HS-27A (cell line): ENCODE results near the gene CD248.
"Not testable (repeated sequence)": the region's sequence is repeated elsewhere in the genome, so short reads cannot be mapped to it uniquely, and the experiment has no call there.

Experiments used
- DNase-seq: peaks from one replicate; pipeline ENCODE4 v3.0.0-alpha.2; 2012; ENCODE audit warnings: low read depth, missing footprints

The CD248 gene

DNA sequence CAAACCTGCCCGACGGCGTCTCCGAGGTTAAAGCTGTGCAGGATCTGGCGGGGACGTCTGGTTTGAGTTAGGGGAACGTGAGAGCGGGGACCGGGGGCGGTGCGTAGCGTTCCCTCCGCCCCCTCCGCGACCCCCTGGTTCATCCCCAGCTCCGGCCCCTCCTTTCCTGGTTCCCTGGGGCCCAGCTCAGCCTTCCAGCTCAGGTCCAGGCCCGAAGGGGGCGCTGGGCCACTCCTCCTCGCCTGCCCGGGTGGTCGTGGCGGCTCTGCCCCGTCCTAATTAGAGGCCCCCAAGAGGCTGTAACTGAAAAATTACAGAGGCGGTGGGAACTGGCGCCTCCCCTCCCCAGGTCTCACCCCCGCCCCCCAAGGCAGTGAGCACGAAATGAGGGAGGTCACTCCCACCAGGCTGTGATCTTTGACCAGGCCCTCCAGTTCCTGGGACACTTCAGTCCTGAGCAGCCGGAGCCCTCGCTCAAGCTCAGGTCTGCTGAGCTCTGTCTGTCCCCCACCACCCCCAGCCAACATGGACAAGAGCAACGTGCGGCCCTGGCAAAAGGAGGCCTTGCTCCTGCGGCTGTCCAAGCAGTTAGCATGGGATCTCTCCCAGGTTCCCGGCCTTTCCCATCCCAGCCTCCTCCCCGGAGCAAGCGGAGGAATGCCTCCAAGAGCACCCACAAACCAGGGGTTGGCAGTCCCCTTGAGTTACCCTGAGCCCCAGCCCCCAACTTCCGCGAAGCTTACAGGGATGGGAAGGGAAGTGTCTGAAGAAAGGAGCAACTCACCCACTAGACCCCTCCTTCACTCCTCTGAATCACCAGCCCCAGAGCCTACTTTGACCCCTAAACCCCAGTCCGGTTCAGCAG, 3.3 kb downstream of the CD248 start:
- DNase-seq = no peak

DNA sequence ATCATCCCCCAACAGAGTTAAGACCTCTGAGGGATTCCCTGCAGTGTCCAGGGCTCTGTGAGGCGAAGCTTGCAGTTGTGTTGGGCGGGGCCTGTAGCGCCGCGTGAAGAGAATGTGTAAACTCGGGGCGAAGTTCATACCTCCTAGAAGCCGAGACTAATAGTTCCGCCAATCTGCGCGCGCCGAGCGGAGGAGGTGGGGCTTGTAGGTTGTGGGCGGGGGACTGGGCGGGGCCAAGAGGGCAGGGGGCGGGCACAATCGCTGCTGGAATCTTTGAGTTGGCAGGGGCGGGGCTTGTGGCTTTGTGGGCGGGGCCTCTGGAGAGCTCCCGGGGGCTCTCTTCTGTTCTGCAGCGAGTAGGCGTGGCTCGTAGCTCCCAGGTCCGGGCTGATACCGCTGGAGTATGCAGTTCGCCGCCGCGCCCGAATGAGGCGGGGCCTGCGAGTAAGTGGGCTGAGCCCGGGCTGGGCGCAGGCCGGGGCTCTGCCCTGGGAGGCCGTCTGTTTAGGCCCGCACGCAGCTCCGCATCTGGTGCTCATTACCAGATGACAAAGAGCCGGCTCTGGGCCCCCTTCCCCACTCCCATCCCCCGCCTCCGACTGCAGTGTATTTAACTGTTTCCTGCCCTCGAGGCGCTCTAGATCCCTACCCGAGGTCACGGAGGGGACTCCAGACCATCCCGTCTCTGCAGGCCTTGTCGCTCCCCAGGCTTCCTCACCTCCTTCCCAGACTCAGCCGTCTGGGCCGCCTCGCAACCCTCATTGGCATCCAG, 4.1 kb downstream of the CD248 start:
- peak; percentile 97 for DNase-seq

DNA sequence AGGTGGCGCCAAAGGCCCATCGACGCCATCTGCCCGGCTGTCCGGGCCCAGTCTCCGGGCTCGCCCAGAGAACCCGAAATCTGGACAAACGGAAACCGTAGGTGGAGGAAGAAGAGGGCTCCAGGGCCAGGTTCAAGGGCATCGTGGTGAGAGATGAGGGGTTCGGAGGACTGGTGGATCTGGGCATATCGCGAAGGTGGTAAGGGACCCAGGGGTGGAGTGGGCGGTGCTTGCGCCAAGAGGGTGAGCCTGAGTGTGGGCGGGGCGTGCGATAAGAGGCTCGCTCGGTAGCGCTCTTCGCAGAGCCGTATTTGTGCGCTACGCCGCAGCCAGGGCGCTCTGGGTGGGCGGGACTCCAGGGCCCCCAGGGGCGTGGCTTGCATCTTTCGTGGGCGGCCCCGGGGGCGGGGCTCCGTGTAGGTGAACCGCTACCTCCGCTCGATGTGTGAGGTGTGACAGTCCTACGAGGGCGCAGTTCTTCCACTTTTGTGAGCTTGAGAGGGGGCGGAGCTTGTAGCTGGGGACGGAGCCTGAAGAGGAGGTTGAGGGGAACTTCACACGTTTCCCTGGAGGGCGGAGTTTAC, 4.8 kb downstream of the CD248 start:
- peak; percentile 91 for DNase-seq

DNA sequence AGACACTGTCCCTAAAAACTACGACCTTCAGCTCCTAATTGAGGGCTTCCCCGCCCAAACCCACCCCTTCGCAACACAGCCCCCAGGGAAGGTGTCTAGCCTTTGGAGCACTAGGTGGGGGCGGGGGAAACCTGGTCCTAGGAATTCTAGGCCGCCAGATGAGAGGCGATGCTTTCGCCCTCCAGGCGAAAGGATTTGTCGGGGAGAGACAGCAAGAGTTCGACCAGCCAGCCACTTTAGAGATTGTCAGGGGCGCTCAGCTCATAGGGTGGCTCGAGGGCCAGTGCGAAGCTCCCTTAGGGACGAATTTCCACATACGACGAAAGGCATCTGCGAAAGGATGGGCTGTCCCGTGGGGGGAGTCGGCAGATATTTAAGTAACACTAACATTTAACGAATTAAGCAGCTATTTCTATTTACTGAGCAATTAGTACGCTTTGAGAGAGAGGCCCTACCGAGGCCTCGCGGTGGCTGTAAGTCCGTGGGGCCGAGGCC, 5.3 kb downstream of the CD248 start:
- DNase-seq = no peak

DNA sequence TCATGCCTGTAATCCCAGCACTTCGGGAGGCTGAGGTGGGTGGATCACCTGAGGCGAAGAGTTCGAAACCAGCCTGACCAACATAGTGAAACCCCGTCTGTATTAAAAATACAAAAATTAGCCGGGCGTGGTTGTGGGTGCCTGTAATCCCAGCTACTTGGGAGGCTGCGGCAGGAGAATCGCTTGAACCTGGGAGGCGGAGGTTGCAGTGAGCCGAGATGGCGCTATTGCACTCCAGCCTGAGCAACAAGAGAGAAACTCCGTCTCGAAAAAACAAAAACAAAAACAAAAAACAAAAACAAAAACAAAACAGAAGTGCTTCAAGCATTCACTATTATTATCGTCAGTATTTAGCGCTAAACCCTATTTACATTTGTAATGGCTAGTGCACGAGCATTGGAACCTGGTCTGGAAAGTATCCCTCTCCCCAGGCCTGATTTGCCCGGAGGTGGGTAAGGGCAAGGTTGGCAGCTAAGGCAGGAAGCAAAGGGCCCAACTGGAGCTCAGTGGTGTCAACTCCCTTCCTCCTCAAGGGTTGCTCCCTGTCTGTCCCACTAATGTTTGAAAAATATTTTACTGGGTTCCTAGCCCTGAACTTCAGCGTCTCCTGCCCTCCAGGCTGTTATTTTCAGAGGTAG, 5.9 kb downstream of the CD248 start:
- DNase-seq = not testable (repeated sequence)

DNA sequence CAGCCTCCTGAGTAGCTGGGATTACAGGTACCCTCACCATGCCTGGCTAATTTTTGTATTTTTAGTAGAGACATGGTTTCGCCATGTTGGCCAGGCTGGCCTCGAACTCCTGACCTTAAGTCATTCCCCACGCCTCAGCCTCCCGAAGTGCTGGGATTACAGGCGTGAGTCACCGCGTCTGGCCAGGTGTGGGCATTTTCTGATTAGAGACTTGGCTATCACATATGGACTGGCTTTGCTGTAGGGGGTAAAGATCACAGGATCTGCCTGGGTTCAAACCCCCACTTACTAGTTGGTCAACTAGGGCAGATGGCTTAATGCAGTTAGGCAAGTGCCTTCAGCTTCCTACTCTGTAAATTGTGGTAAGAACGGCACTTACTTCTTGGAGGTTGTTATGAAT, 6.5 kb downstream of the CD248 start:
- no peak for DNase-seq

DNA sequence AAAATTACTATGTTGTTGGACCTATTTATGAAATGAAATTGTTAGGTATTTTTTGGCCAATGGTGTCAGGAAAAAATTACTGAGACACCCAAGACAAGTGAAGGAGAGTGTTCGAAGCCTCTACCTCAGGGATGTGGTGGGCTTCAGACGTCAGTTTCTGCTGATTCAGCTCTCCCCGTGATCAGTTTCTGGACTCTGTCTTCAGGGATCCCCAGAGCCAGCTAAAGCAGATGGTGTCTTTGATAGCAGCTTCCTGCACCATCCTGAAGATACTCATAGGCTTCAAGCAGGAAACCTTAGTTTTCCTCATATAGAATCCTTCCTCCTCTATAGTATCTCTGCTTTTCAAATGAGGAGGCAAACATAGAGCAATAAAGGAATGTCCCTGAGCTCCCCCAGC, 7.4 kb downstream of the CD248 start:
- no peak for DNase-seq

DNA sequence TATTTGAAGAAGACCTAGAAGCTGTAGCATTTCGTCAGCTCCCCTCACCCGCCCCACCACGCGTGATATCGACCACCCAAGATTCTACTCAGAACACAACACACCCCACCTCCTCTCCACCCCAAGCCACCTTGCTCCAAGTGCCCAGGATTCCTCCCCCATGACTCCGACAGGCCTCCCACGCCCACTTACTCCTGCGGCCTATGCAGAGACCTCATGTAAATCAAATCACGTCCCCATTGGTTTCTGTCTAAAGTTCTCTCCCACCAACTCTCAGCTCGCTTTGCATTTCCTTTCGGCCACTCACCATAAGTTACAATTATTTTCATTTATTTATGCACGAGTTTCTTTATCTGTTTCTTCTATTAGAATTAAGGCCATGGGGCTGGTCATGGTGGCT, 14.2 kb downstream of the CD248 start:
- no peak for DNase-seq

DNA sequence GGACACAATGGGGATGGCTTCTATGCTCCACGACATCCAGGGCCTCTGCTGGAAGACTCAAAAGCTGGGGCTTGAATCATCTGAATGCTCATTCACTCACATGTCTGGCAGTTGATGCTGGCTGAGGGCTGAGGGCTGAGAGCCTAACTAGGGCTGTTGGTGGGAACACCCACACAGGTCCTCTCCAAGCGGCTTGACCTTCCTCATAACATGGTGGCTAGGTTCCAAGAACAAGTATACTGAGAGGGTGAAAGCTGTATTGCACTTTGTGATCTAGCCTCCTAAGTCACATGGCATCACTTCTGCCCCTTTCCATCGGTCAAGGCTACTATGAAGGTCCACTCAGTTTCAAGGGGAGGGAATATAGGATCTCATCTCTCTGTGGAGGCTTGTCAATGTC, 17.7 kb downstream of the CD248 start:
- DNase-seq = no peak

DNA sequence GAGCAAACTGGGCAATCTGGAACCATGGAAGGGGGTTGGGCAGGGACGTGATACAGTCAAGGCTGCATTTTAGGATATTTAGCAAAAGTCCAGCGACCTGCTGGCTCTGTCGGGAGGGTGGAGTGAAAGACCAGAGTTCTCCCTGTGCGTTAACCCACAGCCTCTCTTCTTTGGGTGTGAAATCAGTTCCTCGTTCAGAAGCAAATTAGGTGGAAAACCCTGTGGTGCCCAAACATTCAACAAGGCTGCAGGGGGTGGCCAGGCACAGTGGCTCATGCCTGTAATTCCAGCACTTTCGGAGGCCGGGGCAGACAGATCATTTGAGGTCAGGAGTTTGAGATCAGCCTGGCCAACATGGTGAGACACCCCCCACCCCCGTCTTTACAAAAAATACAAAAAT, 19.2 kb downstream of the CD248 start:
- no peak for DNase-seq

DNA sequence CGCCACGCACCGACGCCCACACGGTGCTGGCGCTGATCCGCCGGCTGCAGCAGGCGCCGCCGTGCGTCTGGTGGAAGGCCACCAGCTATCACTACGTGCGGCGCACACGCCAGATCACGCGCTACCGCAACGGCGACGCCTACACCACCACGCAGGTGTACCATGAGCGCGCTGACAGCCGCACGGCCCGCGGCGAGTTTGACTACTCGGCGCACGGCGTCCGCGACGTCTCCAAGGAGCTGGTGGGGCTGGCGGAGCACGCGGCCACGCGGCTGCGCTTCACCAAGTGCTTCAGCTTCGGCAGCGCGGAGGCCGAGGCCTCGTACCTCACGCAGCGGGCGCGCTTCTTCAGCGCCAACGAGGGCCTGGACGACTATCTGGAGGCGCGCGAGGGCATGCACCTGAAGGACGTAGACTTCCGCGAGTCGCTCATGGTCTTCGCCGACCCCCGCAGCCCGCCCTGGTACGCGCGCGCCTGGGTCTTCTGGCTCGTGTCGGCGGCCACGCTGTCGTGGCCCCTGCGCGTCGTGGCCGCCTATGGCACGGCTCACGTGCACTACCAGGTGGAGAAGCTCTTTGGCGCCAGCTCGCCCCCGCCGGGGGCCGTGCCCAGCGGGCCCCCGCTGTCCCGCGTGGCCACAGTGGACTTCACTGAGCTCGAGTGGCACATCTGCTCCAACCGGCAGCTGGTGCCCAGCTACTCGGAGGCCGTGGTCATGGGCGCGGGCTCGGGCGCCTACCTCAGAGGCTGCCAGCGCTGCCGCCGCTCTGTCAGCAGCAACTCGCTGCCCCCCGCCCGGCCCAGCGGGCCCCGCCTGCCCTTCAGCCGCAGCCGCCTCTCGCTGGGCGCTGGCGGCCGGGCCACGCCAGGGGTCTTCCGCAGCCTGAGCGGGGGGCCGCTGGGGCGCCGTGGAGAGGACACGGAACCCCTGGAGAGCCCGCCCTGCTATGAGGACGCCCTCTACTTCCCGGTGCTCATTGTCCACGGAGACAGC, 21.9 kb downstream of the CD248 start:
- no peak for DNase-seq

DNA sequence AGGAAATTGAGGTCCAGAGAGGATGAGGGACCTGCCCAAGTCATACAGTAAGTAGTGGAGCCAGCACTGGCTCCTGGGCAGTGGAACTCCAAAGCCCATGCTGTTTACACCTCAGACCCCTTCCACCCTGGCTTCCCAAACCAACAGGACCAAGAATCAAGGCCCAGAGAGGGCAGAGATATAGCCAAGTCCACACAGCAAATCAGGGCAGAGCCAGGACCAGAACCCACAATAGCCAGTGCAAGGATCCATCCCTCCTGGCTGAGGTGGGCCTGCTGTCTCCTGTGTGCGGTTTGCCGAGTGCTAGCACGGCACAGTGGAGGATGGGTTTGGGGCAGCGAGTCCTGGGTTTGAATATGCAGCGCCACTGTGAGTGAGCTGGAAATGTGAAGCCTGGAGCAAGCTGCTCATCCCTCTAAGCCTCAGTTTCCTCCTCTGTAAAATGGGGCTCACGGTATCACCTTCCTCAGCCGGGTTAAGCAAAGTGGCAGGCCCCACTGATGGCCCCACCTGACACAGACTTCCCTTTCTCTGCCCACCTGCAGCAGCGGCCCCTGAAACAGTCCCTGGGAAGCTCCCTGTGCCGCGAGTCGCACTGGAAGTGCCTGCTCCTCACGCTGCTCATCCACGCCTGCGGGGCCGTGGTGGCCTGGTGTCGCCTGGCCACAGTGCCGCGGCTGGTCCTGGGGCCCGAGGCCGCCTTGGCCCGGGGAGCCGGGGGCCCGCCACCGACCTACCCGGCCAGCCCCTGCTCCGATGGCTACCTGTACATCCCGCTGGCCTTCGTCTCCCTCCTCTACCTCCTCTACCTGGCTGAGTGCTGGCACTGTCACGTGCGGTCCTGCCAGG, 22.8 kb downstream of the CD248 start:
- no peak for DNase-seq

DNA sequence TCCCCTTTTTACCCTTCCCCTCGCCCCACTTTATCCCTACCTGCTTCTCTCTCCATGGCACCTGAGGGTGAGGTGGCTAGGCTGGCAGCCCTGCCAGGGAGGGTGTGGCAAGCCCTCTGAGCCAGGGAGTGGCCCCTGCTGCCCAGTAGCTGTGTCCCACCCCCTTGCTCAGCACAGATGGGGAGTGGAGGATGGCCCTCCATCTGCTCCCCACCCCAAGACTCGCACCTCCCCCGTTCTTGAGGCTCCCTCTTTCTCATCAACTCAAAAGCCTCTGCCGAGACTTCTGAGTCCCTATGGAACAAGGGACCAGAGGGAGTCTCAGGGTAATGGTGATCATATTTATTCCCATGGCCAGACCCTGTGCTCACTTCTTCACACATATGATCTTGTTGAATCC, 23.5 kb downstream of the CD248 start:
- no peak for DNase-seq

DNA sequence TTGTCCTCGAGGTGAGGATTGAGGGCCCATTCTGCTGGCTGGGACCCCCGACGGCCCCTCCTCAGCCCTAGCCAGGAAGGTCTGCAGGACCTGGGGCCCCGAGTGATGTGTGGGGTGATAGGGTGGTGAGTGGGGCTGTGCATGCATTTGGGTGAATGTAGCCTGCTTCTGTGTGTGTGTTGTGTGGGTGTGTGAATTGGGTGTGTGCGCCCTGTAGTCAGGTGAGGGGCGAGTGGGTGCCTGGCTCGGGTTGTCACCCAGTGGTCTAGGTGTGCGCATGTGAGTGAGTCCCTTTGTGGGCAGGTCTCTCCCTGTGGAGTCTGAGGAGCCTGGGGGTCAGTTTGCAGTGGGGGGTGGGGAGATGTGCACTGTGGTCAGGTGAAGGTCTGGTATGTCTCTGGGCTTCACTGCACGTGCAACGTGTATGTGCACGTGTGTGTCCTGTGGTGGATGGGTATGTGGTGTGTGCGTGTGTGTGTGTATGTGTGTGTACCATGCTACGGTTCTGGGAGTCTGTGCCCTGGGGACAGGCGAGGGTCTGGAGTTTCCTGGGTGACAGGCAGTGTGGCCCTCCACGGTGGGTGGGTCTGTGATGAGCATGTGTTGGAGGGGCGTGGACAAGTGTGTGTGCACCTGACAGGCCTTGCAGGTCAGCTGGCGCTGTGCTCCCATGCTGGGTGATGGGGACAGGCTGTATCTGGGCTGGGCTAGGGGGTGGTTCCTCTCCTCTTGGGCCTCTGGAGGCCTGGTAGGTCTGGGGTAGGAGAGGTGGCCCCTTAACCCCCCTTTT, 24.1 kb downstream of the CD248 start:
- no peak for DNase-seq

DNA sequence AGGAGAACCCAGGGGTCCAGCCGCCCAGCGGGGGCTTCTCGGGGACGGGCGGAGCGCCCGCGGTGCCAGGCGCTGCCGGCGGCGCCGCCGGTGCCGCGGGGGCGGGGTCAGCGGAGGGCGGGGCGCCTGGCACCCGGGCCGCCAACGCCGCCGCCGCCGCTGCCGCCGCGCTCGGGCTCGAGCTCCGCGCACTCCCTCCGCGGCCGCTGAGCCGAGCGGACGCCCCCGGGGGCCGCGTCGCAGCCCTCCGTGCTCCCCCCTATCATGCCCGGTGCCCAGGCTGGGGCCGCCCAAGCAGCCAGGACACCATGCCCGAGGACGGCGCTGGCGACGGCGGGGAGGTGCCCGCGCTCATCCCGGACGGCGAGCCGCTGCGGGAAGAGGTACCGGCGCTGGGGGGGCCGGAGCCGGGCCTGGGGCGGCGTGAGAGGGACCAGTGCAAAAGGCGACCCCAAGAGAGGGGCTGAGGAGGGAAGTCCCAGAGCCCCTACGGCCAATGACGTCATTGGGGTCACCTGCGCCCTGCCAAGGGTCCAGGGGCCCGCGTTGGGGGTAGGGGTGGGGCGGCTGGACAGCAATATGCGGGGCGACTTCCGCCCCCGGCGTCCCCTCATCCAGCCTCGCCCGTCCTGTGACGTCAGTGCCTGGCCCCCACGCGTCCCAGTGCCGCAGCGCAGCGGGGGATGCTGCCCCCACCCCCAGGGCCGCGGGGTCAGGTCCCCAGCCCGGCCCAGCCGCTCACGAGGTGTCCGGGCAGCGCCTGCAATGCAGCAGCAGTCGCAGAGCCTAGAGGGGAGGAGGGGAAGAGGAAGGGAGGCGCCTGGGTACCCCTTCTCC, 24.9 kb downstream of the CD248 start, which contains the start of gene TMEM151A:
TMEM151A (plus strand) TSS at position 189 of the 837 bp plus-strand sequence; CDS start at position 309, 120 bp downstream.
- no peak for DNase-seq

DNA sequence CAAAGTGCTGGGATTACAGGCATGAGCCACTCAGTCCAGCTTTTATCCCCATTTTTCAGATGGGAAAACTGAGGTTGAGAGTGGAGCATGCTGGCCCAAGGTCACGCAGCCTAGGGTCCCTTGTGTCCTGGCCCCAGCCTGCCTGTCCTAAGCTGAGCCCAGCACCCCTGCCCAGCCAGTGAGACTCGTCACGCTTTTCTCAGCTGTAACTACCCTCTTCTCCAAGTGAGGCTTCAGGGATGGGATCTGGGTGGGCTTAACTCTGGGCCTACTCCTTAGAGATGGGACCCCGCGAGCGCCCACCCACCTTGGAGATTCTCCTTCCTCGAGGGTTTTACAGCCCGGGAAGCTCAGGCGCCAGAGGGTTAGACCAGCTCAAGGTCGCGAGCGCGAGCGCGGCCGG, 25.5 kb downstream of the CD248 start:
- DNase-seq = no peak

DNA sequence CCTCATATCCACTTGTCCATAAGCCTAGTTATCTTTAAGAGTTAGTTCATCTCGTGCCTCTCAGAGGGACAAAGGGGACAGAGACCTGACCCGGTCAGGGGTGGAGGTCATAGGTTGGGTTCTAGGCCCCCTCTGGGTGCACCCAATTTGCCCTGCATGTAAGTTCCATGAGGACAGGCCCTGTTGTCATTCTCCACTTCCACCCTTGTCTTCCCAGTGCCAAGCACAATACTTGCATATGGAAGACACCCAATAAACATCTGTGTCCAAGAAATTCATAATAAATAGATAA, 26.6 kb downstream of the CD248 start:
- DNase-seq = no peak

DNA sequence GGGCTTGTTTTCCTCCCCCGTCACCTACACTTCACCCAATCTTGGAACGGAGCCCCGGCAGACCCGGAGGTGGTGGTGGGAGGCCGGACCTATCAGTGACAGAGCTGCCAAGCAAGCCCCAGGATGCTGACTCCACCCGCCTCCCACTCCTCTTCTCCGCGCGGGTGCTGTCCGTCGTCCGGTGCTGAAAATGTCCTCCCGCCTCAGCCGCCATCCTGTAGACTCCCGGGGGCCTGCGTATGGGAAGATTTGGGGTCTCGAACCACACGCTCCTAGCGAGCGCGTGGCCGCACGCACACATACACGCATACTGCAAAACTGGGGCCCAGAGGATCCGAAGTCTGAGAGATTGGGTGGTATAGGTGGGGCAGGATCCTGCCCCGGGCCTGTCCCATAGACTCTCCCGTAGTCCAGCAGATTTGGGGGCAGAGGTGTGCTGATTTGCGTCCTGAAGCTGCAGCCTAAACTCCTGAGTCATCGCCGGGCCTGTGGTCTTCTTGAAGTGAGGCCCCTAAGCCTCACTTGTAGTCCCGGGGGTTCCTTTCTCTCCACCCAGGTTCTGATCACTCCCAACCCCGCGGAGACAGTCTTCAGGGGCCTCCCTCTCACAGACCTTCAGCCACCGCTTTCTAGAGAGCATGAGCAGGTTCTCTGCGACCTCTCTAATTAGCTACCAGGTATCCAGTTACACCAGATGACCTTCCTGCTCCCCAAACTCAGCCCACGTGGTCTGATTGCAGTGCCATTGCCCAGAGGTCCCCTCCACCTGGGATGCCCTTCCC, 27.1 kb downstream of the CD248 start:
- DNase-seq = no peak
